AG08395 (cell line): ENCODE results near the gene MLNR.
A peak's percentile ranks its signal among the peaks of the same experiment; 100 is the strongest.

Experiments
- DNase-seq: peaks from one replicate; pipeline ENCODE4 v3.0.0; 2012; ENCODE audit warnings: mixed read lengths, low spot score

MLNR gene

GRCh38 chr13:49226613-49227012 lies 6.5 kb downstream of the MLNR start:
- no peak for DNase-seq

GRCh38 chr13:49234741-49235140 lies 14.6 kb downstream of the MLNR start:
- no peak for DNase-seq

- DNase-seq, result no peak
Observed at GRCh38 chr13:49235856-49236431, 15.8 kb downstream of the MLNR start.

- no peak for DNase-seq
Observed at GRCh38 chr13:49238621-49239020, 18.5 kb downstream of the MLNR start.

GRCh38 chr13:49240017-49240416 lies 19.9 kb downstream of the MLNR start:
- DNase-seq, result peak; percentile 45

- no peak for DNase-seq
Observed at GRCh38 chr13:49241296-49241695, 21.2 kb downstream of the MLNR start.

GRCh38 chr13:49245101-49245500 lies 25.0 kb downstream of the MLNR start:
- DNase-seq, result no peak

GRCh38 chr13:49246850-49247642 lies 26.9 kb downstream of the MLNR start:
- no peak for DNase-seq

GRCh38 chr13:49247643-49248621 lies 27.8 kb downstream of the MLNR start, which contains the start of gene CDADC1:
CDADC1 (plus strand) TSS chr13:49247925; CDS start chr13:49248038, 113 bp downstream.
- peak; percentile 97 for DNase-seq

- peak; percentile 10 for DNase-seq
Observed at GRCh38 chr13:49248622-49249002, 28.5 kb downstream of the MLNR start.

GRCh38 chr13:49251326-49251725 lies 31.2 kb downstream of the MLNR start:
- no peak for DNase-seq

GRCh38 chr13:49253310-49253709 lies 33.2 kb downstream of the MLNR start:
- DNase-seq, result no peak

- no peak for DNase-seq
Observed at GRCh38 chr13:49254007-49254406, 33.9 kb downstream of the MLNR start.

GRCh38 chr13:49256841-49257240 lies 36.7 kb downstream of the MLNR start:
- no peak for DNase-seq

GRCh38 chr13:49258089-49258796 lies 38.1 kb downstream of the MLNR start:
- DNase-seq, result no peak

GRCh38 chr13:49259586-49259985 lies 39.4 kb downstream of the MLNR start:
- no peak for DNase-seq

GRCh38 chr13:49262634-49263033 lies 42.5 kb downstream of the MLNR start:
- DNase-seq, result no peak

- no peak for DNase-seq
Observed at GRCh38 chr13:49265822-49266221, 45.7 kb downstream of the MLNR start.

- no peak for DNase-seq
Observed at GRCh38 chr13:49271264-49271663, 51.1 kb downstream of the MLNR start.
